Loucy (cell line): ENCODE results near the gene CD200R1.

Source experiments
- H2AFZ ChIP-seq: fragments of 200-600 bp; sonication (generic); 2 replicates; pipeline ENCODE4 v1.6.0; 2016; ENCODE audit warnings: antibody characterized with exemption, mild to moderate bottlenecking, low read length, moderate library complexity
- H3F3A ChIP-seq: fragments of 200-600 bp; 2 replicates; pipeline ENCODE4 v1.6.0; 2016; ENCODE audit warnings: antibody characterized with exemption, low read depth, mild to moderate bottlenecking
- H3K27me3 ChIP-seq: fragments of 200-600 bp; sonication (generic); 2 replicates; pipeline ENCODE4 v1.6.1; 2014; ENCODE audit warnings: low read length, mild to moderate bottlenecking; ENCODE audit not compliant: insufficient read depth, poor library complexity, severe bottlenecking
- H3K36me3 ChIP-seq: fragments of 200-600 bp; sonication (generic); 2 replicates; pipeline ENCODE4 v1.6.1; 2016; ENCODE audit warnings: low read length; ENCODE audit not compliant: insufficient read depth
- H3K4me1 ChIP-seq: fragments of 200-600 bp; sonication (generic); 2 replicates; pipeline ENCODE4 v1.5.1; 2014; ENCODE audit warnings: low read length, mild to moderate bottlenecking; ENCODE audit not compliant: insufficient read depth, poor library complexity, severe bottlenecking
- H3K4me2 ChIP-seq: fragments of 200-600 bp; sonication (generic); 2 replicates; pipeline ENCODE4 v1.6.0; 2014; ENCODE audit warnings: antibody characterized with exemption, low read length, low read depth, mild to moderate bottlenecking; ENCODE audit not compliant: poor library complexity, severe bottlenecking
- H3K4me3 ChIP-seq: fragments of 200-600 bp; sonication (generic); 2 replicates; pipeline ENCODE4 v1.5.1; 2014; ENCODE audit warnings: low read length, mild to moderate bottlenecking, mixed read lengths; ENCODE audit not compliant: poor library complexity, severe bottlenecking
- H3K79me2 ChIP-seq: fragments of 200-600 bp; sonication (generic); 2 replicates; pipeline ENCODE4 v1.6.1; 2014; ENCODE audit warnings: low read length; ENCODE audit not compliant: insufficient read depth
- H3K9ac ChIP-seq: fragments of 200-600 bp; sonication (generic); 2 replicates; pipeline ENCODE4 v1.6.0; 2014; ENCODE audit warnings: mild to moderate bottlenecking, low read depth, low read length, moderate library complexity; ENCODE audit not compliant: poor library complexity, severe bottlenecking
- H3K9me2 ChIP-seq: fragments of 200-600 bp; sonication (generic); replicated peaks from 2 replicates; pipeline ENCODE4 v1.6.1; 2016; ENCODE audit warnings: low read depth, low read length, mixed read lengths
- H3K9me3 ChIP-seq: fragments of 200-600 bp; sonication (generic); 2 replicates; pipeline ENCODE4 v1.6.1; 2014; ENCODE audit warnings: mild to moderate bottlenecking, antibody characterized with exemption, low read length, low read depth; ENCODE audit not compliant: insufficient read depth
- H4K20me1 ChIP-seq: fragments of 200-600 bp; sonication (generic); 2 replicates; pipeline ENCODE4 v1.6.0; 2014; ENCODE audit warnings: antibody characterized with exemption, low read length, mild to moderate bottlenecking; ENCODE audit not compliant: insufficient read depth, poor library complexity, severe bottlenecking
- CTCF ChIP-seq: fragments of 200-600 bp; sonication (generic); conservative IDR thresholded peaks from 2 replicates; pipeline ENCODE4 v1.5.1; 2014; ENCODE audit warnings: mild to moderate bottlenecking, antibody characterized with exemption, low read length
- EZH2phosphoT487 ChIP-seq: fragments of 200-600 bp; IDR thresholded peaks from 2 replicates; pipeline ENCODE4 v1.6.1; 2018; ENCODE audit warnings: antibody characterized with exemption, mild to moderate bottlenecking, moderate library complexity, borderline replicate concordance

CD200R1 gene

GRCh38 chr3:112894258-112894657 is 80.6 kb downstream of the CD200R1 start:
- Histone ChIP-seq H4K20me1 (no peaks in the 10 kb centered on the region), H3K79me2 (no peaks in the 10 kb centered on the region), H3K4me2 (no peak overlapping the region), H3K4me3 (no peak overlapping the region), H3K9me2 (no peaks in the 10 kb centered on the region), H3K9me3 (peaks cover 4% of the 10 kb centered on the region; the same call in 1 of the 2 replicates), H3K9ac (no peak overlapping the region), H3K4me1 (no peaks in the 10 kb centered on the region), H3F3A (no peaks in the 10 kb centered on the region), H2AFZ (no peak overlapping the region), H3K27me3 (no peaks in the 10 kb centered on the region), H3K36me3 (no peaks in the 10 kb centered on the region)
- no peak for TF ChIP-seq CTCF
- no peak for TF ChIP-seq EZH2phosphoT487

- Histone ChIP-seq H2AFZ (no peak overlapping the region), H3K4me3 (no peak overlapping the region), H4K20me1 (no peaks in the 10 kb centered on the region), H3K9me2 (no peaks in the 10 kb centered on the region), H3K36me3 (no peaks in the 10 kb centered on the region), H3F3A (no peaks in the 10 kb centered on the region), H3K4me1 (no peaks in the 10 kb centered on the region), H3K4me2 (no peak overlapping the region), H3K27me3 (no peaks in the 10 kb centered on the region), H3K9me3 (peaks cover 4% of the 10 kb centered on the region; the same call in 1 of the 2 replicates), H3K9ac (no peak overlapping the region), H3K79me2 (no peaks in the 10 kb centered on the region)
- TF ChIP-seq EZH2phosphoT487 (no peak), CTCF (no peak)
These were observed 85.5 kb downstream of the CD200R1 start for GRCh38 chr3:112889357-112889756.

- TF ChIP-seq EZH2phosphoT487 (no peak), CTCF (no peak)
- Histone ChIP-seq H2AFZ (no peak overlapping the region), H3F3A (no peaks in the 10 kb centered on the region), H3K4me2 (no peak overlapping the region), H3K4me3 (no peak overlapping the region), H3K9me2 (no peaks in the 10 kb centered on the region), H3K27me3 (no peaks in the 10 kb centered on the region), H3K36me3 (no peaks in the 10 kb centered on the region), H4K20me1 (no peaks in the 10 kb centered on the region), H3K4me1 (no peaks in the 10 kb centered on the region), H3K9ac (no peak overlapping the region), H3K79me2 (no peaks in the 10 kb centered on the region), H3K9me3 (peaks cover 4% of the 10 kb centered on the region; the same call in 1 of the 2 replicates)
These were observed 86.4 kb downstream of the CD200R1 start for GRCh38 chr3:112888381-112889085.
